HG03469 (cell line): ENCODE results near the gene COG8.

Source experiments
- ATAC-seq: cut with Tn5 transposase; IDR thresholded peaks from one replicate; pipeline ENCODE4 v1.9.1; 2021; ENCODE audit warnings: mild to moderate bottlenecking, moderate library complexity, moderate number of reproducible peaks; ENCODE audit not compliant: unreplicated experiment

Gene COG8

GRCh38 chr16:69346683-69347082, 7.3 kb upstream of the COG8 start:
- no peak for ATAC-seq

DNA sequence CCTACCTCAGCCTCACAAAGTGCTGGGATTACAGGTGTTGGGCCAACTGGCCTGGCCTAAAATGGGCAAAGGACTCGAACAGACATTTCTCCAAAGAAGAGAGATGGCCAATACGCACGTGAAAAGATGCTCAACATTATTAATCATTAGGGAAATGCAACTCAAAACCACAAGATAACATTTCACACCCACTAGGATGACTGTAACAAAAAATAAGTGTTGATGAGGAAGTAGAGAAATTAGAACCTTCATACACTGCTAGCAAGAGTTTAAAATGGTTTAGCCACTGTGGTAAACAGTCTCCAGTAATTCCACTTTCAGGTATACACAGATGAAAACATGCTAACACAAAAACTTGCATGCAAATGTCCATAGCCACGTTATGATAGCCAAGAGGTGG, 6.6 kb upstream of the COG8 start:
- no peak for ATAC-seq

- no peak for ATAC-seq
These were observed 4.8 kb upstream of the COG8 start for GRCh38 chr16:69344171-69344570.

- no peak for ATAC-seq
These were observed 806 bp upstream of the COG8 start for GRCh38 chr16:69340095-69340644.

DNA sequence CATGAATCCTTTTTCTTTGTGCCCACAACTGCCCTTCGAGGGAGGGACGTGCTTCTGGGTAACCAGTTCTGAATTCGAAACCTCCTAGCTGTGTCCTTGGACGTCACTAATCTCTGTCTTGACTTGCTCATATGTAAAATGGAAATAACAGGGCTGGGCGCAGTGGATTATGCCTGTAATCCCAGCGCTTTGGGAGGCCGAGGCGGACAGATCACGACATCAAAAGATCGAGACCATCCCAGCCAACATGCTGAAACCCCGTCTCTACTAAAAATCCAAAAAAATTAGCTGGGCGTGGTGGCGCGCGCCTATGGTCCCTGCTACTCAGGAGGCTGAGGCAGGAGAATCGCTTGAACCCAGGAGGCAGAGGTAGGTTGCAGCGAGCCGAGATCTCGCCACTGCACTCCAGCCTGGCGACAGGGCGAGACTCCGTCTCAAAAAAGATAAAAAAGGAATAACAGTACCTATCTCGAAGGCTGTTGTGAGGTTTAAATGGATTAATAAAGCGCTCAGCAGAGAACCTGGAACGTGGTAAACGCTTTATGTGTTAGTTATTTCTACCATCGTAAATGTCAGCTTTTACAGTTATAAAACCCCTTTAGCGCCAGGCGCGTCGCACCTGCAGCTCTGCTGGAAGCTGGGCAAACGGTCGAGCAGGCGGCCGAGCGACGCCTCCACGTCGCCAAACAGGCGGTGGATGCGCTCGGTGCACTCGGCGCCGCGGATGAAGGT, 641 bp downstream of the COG8 start:
- ATAC-seq, result no peak

- no peak for ATAC-seq
These were observed 4.7 kb downstream of the COG8 start for GRCh38 chr16:69334696-69335095.

DNA sequence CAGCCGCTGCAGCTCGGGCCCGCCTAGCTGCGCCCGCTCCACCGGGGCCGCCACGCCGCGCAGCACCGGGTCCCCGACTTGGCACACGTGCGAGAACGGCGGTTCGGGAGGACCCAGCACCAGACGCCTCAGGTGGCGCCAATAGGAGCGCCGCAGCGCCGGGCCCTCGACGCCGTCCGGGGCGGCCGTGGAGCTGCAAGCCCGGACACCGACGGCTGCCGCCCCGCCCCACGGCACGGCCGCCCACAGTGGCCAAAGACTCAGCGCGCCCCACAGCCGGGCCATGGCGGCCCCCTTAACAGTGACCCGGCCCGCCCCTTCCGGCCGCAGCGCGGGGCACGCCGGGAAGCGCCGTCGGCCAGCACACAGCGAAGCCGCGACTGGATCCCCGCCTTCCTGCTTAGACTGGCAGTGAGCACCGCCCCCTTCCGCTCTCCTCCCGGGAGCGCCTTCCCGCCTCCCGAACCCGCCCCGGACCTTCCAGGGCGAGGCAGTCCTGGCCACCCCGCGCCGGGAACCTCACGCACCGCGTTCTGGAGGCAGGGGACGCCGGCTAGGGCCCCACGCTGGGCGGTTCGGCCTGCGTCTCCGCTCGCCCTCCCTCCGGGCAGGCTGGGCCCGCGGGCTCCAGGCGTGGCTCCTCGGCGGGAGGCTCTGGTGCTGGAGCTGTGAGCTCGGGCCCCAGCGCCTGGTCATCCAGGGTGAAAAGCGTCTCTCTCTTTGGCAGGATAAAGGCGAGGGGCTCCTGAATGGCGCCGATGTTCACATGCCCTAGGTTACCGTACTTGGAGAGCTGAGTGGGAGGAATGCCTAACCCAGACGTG, 8.9 kb downstream of the COG8 start, which contains the start of gene PDF:
PDF (minus strand) TSS at position 303 of the 824 bp plus-strand sequence; CDS start at position 285, 18 bp downstream.
- peak; percentile 77 for ATAC-seq

DNA sequence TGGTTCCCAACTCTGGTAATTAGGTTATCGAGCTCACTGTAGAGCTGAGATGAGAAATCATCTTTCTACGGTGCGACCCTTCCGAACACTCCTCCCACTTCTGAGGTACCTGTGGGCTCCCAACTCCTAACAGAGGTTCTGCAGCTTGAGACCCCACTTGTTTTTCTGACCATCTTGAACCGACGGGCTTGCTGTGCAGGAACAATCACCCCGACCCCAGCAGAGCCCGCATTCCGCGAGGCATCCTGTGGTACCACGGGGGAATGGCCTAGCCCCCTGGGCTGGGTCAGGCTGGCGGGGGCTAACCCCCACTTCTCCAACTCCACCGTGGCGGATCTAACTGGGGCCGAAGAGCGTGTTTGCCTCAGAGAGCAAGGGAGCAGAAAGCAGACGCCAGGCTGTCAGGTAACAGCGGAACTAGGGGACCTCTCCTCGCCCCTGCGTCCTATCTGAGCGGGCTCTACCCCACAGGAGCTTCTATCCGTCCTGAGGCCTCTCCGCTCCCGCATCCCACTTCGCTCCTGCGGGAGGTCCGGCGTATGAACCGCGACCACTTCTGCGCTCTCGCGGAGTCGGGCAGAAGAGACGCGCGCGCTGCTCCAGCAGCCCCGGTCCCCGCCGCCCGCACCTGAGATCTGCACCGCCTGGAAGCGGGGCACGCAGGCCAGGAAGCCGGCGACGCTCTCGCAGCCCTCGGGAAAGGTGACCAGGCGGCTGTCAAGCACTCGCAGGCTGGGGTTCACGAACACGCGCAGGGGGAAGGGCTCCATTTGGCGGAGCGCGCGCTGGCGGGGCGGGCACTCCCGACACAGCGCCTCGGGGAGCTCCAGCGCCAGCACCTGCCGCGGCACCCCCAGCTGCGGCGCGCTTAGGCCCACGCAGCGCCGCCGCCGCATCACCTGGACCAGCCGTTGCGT, 9.7 kb downstream of the COG8 start:
- peak; percentile 17 for ATAC-seq

- ATAC-seq, result no peak
These were observed 10.5 kb downstream of the COG8 start for GRCh38 chr16:69328854-69329316.

DNA sequence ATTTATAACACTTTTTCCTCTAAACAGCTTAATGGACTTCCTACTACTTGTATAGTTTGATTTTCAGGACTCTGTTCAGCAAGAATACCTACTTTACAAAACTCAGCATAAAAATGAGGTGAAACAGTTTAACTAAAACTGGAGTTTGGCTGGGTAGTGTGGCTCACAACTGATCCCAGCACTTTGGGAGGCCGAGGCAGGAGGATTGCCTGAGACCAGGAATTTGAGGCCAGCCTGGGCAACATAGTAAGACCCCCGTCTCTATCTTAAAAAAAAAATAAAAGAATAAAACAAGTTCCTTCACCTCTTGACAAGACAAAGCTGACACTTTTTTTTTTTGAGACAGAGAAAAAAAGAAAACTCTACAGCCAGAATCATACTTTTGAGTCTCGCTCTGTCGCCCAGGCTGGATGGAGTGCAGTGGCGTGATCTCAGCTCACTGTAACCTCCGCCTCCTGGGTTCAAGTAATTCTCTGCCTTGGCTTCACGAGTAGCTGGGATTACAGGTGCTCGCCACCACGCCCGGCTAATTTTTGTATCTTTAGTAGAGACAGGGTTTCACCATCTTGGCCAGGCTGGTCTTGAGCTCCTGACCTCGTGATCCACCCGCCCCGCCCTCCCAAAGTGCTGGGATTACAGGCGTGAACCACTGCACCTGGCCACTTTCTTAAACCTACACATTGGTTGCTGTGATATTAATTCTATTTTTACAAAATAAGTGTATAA, 11.6 kb downstream of the COG8 start:
- ATAC-seq, result no peak

- ATAC-seq, result no peak
These were observed 13.0 kb downstream of the COG8 start for GRCh38 chr16:69326172-69326873.

DNA sequence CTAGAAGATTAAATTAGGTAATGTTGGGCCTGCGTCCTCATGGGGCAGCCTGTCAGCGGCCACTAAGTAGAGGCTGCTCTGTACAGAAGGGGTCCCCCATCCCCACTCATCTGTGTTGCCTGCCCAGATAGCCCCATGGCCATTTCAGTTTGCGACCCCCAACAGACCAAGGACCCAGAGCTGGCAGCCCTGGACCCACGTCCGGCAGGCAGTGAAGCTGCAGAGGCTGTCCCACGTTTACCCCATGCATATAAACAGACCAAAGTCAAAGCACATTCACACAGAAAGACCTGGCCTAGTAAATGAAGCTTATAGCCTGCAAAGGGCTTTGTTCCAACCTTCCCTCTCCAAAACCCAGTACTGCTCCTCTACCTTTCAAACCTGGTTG, 13.6 kb downstream of the COG8 start:
- ATAC-seq, result no peak

DNA sequence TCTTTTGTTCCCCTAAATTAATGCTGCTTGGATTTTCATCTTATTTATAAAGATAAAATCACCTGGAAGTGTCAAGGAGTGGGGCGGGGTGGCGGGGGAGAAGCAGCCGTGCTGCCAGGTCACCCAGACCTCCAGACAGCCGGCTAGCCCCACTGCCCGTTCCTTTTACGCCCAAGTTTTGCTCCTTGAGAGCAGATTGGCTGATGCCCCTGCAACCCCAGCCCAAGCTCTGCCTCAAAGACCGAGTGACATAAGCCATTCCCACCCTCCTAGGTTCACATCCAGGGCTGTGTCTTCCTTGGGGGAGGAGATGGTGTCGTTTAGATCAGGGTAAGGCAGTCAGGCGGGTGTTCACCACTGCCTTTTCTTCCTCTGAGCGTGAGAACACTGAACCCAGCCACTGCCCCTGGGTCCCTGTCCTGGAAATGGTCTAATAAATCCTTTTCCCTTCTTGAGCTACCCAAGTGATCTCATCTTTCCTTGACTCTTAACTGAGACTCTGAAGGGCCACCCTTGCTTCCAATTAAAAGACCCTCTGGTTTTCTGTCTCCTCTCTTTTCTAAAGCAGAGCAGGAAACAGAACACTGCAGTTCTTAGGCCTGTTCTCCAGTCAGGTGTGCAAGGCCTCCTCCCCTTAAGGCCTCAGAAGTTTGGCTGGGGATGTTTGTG, 14.6 kb downstream of the COG8 start:
- no peak for ATAC-seq

- ATAC-seq, result no peak
These were observed 15.3 kb downstream of the COG8 start for GRCh38 chr16:69324013-69324531.

DNA sequence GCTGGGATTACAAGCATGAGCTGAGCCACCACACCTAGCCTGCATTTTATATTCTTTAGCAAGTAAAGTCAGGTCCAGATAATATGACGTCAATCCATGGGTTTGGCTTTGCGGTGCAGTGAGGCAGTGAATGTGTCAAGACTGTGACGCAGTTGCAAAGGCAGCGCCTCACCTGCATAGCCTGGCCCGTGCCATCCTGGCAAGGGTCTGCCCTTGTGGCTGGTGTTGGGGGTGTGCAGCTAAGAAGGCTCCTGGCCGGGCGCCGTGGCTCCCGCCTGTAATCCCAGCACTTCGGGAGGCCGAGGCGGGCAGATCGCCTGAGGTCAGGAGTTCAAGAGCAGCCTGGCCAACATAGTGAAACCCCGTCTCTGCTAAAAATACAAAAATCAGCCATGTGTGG, 15.9 kb downstream of the COG8 start:
- no peak for ATAC-seq

DNA sequence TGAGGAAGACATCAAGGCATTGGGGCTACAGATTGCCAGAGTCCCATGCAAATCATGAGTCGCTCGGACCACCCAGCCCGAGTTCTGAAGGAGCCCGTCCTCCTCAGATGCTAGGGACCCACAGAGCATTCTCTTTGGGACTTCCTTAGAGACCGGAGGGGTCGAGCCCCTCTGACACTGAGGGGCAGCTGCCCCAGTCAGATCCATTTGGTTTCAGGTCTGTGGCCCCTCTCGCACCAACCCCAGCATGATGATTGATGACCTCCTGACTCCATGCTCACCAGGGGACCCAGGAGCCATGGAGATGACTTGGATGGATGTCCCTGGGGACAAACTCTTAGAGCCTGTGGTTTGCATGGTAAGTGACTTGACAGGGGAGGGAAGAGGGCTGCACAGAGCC, 17.0 kb downstream of the COG8 start:
- no peak for ATAC-seq

DNA sequence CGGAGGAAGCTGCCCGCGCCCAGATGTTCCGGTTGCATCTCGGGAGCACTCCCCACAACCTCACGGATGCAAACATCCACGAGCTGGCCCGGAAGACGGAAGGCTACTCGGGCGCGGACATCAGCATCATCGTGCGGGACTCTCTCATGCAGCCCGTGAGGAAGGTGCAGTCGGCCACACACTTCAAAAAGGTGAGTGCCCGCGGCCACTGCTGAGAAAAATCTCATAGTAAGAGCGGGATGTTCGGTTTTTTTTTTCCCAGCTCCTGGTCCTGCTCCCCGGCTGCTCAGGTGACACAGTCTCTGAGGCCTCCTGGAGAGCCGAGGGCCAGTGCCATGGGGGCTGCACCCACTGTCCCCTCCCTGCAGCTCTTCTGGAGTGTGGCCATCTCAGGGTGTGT, 18.3 kb downstream of the COG8 start:
- ATAC-seq, result no peak

DNA sequence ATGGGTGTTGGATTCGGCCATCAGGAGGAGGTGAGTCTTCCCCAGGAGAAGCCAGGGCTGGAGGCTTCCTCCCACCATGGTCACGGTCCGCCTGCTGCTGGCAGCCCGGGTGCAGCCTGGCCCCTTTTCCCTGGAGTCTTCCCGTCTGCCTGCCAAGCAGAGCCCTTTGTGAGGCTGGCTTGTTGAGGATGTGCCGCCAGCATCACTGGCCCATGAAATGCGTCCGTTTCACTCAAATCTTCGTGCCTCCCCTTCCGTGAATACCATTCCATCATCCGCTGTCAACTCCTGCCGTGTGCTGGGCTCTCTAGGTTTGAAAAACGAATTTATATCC, 18.7 kb downstream of the COG8 start:
- no peak for ATAC-seq
